GM12878 (cell line): ENCODE data around the gene SOX18. TPM values are rescaled to one million over a fixed set of nuclear protein-coding genes. Genes with fewer than 3 reads are reported as not detected.

ENCODE experiments used
- ATAC-seq: fragments of 200-7000 bp; cut with Tn5 transposase; 3 replicates; pipeline ENCODE4 v1.9.1; 2020; ENCODE audit warnings: mild to moderate bottlenecking, moderate library complexity
- BruUV-seq: library from RNA; stranded (reverse); fragments of 400-500 nt; replicated peaks from 2 replicates; lab custom pipeline; 2021; lab: Mats Ljungman, UMichigan
- CTCF ChIA-PET: fragments of 300-600 bp; sonication (Branson Sonifier 250); formaldehyde crosslinking; extraction: SDS; loops from one replicate; lab custom pipeline; 2021; ENCODE audit warnings: inconsistent platforms; lab: Yijun Ruan, JAX
- POLR2A ChIA-PET: fragments of 350-600 bp; formaldehyde crosslinking; extraction: SDS; loops from one replicate; lab custom pipeline; 2021; ENCODE audit warnings: inconsistent platforms; lab: Charles Lee
- RAD21 ChIA-PET: fragments of 300-600 bp; sonication (Branson Sonifier 250); formaldehyde crosslinking; loops from one replicate; lab custom pipeline; 2023; ENCODE audit warnings: antibody characterized with exemption; ENCODE audit not compliant: unreplicated experiment; lab: Charles Lee
- SMC1A ChIA-PET: fragments of 300-600 bp; sonication (Branson Sonifier 250); formaldehyde crosslinking; loops from one replicate; lab custom pipeline; 2023; ENCODE audit not compliant: unreplicated experiment, uncharacterized antibody; lab: Charles Lee
- DNase-seq: peaks from one replicate; pipeline ENCODE4 v3.0.0-alpha.2; 2011; ENCODE audit warnings: low read depth, low spot score
- FAIRE-seq: peaks from 3 replicates; lab custom pipeline; 2011; peaks lifted over from hg19 to GRCh38; lab: Jason Lieb, UNC
- H2AFZ ChIP-seq: 2 replicates; pipeline ENCODE4 v1.6.0; 2011; ENCODE audit warnings: low read depth, low read length, control low read depth; ENCODE audit not compliant: control insufficient read depth
- H3K27ac ChIP-seq: 2 replicates; pipeline ENCODE4 v1.5.1; 2011; ENCODE audit warnings: control low read depth; ENCODE audit not compliant: control insufficient read depth, insufficient read depth
- H3K27me3 ChIP-seq, 2 experiments: replicated peaks in 1 of 2; 2 replicates each; pipeline versions ENCODE4 v1.6.0 to v1.6.1; 2011; ENCODE audit warnings: low read length in 1 of 2; ENCODE audit not compliant: control insufficient read depth in 2 of 2, insufficient read depth in 2 of 2
- H3K36me3 ChIP-seq, 2 experiments: 2 replicates each; pipeline ENCODE4 v1.5.1; 2011; ENCODE audit warnings: low read length in 1 of 2; ENCODE audit not compliant: control insufficient read depth in 2 of 2, insufficient read depth in 2 of 2
- H3K4me1 ChIP-seq: 2 replicates; pipeline ENCODE4 v1.6.1; 2011; ENCODE audit warnings: mild to moderate bottlenecking, low read length, moderate library complexity, mixed read lengths; ENCODE audit not compliant: control insufficient read depth, insufficient read depth
- H3K4me2 ChIP-seq: 2 replicates; pipeline ENCODE4 v1.6.0; 2011; ENCODE audit warnings: control low read depth; ENCODE audit not compliant: control insufficient read depth, insufficient read depth
- H3K4me3 ChIP-seq: fragments of 200-600 bp; sonication (generic); 2 replicates; pipeline ENCODE4 v1.5.1; 2016
- H3K79me2 ChIP-seq: 2 replicates; pipeline ENCODE4 v1.6.0; 2011; ENCODE audit warnings: low read length; ENCODE audit not compliant: control insufficient read depth, insufficient read depth
- H3K9ac ChIP-seq: 2 replicates; pipeline ENCODE4 v1.8.0; 2011; ENCODE audit warnings: low read length, control low read depth, mixed read lengths; ENCODE audit not compliant: control insufficient read depth, insufficient read depth
- H3K9me3 ChIP-seq: replicated peaks from 3 replicates; pipeline ENCODE4 v1.5.1; 2011; ENCODE audit warnings: mild to moderate bottlenecking, low read length; ENCODE audit not compliant: control insufficient read depth, insufficient read depth
- H4K20me1 ChIP-seq: 2 replicates; pipeline ENCODE4 v1.6.0; 2011; ENCODE audit not compliant: control insufficient read depth, insufficient read depth
- JUND ChIP-seq: IDR thresholded peaks from 2 replicates; pipeline ENCODE4 v1.6.1; 2012; ENCODE audit warnings: low read depth, mild to moderate bottlenecking, low read length, improper control_type of control experiment, moderate library complexity
- KAT2A ChIP-seq: conservative IDR thresholded peaks from 2 replicates; pipeline ENCODE4 v1.6.1; 2011; ENCODE audit warnings: low read depth, low read length; ENCODE audit not compliant: control insufficient read depth
- MTA2 ChIP-seq: fragments of 450-650 bp; IDR thresholded peaks from 2 replicates; pipeline ENCODE4 v1.6.1; 2016; ENCODE audit warnings: low read depth, mild to moderate bottlenecking, moderate library complexity
- NR2F1 ChIP-seq: fragments of 450-650 bp; conservative IDR thresholded peaks from 2 replicates; pipeline ENCODE4 v1.6.1; 2017; ENCODE audit warnings: mild to moderate bottlenecking
- WGBS: methylation state at CpG from one replicate; pipeline ENCODE4 v1.1.6; 2016; ENCODE audit warnings: low lambda C conversion rate; ENCODE audit not compliant: insufficient replicate concordance, insufficient coverage; ENCODE audit errors: missing lambda C conversion rate; 5-methylcytosine and 5-hydroxymethylcytosine counted together
- in situ Hi-C: fragments of 300-500 bp; cut with MboI; formaldehyde crosslinking; loops from 9 replicates; pipeline ENCODE4 v1.14.3; 2018; ENCODE audit warnings: mixed read lengths
- intact Hi-C: fragments of 100-400 bp; cut with micrococcal nuclease; formaldehyde crosslinking; loops from one replicate; pipeline ENCODE4 v1.14.2; 2022; ENCODE audit not compliant: unreplicated experiment
- polyA plus RNA-seq, 11 experiments: library from polyadenylated mRNA; depleted of rRNA in 4 of 11; unstranded in 6 of 11; stranded (reverse) in 5 of 11; fragments of >200 nt; fragmentation: Nextera tagmentation in 4 of 11; fragmentation: Illumina TruSeq in 1 of 11; extraction: Ambion mirVana in 4 of 11; extraction: Trizol in 1 of 11; gene quantifications; 1 replicate in 1 of 11; 2 replicates in 10 of 11; pipeline versions ENCODE4 v1.2.1 to v1.2.3, GENCODE V29; 2011 to 2016; ENCODE audit warnings: inconsistent platforms in 2 of 11, missing spikeins in 2 of 11, low read depth in 1 of 11
- total RNA-seq, 4 experiments: library from RNA; depleted of rRNA in 3 of 4; stranded (reverse); fragments of >200 nt in 3 of 4; fragmentation: Illumina TruSeq in 1 of 4; extraction: Trizol in 1 of 4; gene quantifications; 2 replicates each; pipeline versions ENCODE4 v1.2.1 to v1.2.3, GENCODE V29; 2013 to 2021
- TF ChIP-seq, protein P1 (sequence below): fragments of 150-350 bp; IDR thresholded peaks from 2 replicates; pipeline ENCODE4 v1.6.1; 2016; ENCODE audit warnings: low read depth, low read length

SOX18 gene
- total and polyA plus RNA-seq, 10 of the 15 experiments (the other 5 are each of a cell fraction or from before 2014, with no cell fraction given) = 0.05 to 5.6 (median 0.28) TPM; not detected in 3

DNA sequence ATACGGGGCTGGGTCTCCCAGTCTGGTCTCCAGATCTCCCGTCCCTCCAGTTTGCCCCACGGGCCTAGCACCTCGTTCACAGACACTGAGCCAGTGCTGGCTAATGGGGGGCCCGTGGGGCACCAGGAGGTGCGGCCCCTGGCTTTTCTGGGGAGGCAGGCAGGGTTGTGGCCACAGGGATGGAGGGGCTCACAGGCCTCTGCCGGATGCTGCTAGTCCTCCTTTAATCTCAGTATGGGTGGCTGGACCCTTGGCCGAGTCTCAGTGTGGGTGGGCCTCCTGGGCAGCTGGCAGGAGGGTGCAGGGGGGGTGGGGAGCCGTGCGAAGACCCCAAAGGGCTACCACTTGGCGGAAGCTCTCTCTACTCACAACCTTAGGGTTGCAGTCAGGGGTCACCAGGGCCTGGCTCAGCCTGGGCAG lies 1.6 kb upstream of the SOX18 start:
- RAD21 ChIA-PET = interaction anchor here (7.1 kb wide), 1 partner anchor 11 kb away, joined by 78 read pairs; no protein-coding TSS in a partner anchor
- Histone ChIP-seq H3K36me3 (no peaks in the 10 kb centered on the region), H4K20me1 (no peaks in the 10 kb centered on the region), H3K9ac (no peak overlapping the region), H3K9me3 (no peaks in the 10 kb centered on the region), H3K27ac (no peak overlapping the region), H2AFZ (no peak overlapping the region), H3K4me2 (no peak overlapping the region), H3K4me1 (peaks cover 21% of the 10 kb centered on the region), H3K27me3 (peaks cover 4 to 12% of the 10 kb centered on the region in 2 experiments; a peak in 3 of 4 replicates), H3K79me2 (no peaks in the 10 kb centered on the region), H3K4me3 (no peak overlapping the region)
- SMC1A ChIA-PET = interaction anchor here (0.8 kb wide), 1 partner anchor 134 kb away, joined by 3 read pairs; no protein-coding TSS in a partner anchor
- no peak for TF ChIP-seq JUND
- TF ChIP-seq KAT2A = no peak
- WGBS = 35% methylated on average over 11 of the region's 11 CpGs
- ATAC-seq = no peak
- no peak for FAIRE-seq
- CTCF ChIA-PET = interaction anchor here (2.2 to 2.7 kb wide), 2 partner anchors 9 to 19 kb away, joined by 5 to 10 read pairs; no protein-coding TSS in a partner anchor
- POLR2A ChIA-PET = no interaction called here
- no TSS peak for BruUV-seq
- intact Hi-C loops (loop anchor here (10.0 kb wide), 1 partner anchor 186 kb away; the partner anchor contains the start of genes ABHD16B and TPD52L2), in situ Hi-C loops (no loop called here)
- DNase-seq = no peak

DNA sequence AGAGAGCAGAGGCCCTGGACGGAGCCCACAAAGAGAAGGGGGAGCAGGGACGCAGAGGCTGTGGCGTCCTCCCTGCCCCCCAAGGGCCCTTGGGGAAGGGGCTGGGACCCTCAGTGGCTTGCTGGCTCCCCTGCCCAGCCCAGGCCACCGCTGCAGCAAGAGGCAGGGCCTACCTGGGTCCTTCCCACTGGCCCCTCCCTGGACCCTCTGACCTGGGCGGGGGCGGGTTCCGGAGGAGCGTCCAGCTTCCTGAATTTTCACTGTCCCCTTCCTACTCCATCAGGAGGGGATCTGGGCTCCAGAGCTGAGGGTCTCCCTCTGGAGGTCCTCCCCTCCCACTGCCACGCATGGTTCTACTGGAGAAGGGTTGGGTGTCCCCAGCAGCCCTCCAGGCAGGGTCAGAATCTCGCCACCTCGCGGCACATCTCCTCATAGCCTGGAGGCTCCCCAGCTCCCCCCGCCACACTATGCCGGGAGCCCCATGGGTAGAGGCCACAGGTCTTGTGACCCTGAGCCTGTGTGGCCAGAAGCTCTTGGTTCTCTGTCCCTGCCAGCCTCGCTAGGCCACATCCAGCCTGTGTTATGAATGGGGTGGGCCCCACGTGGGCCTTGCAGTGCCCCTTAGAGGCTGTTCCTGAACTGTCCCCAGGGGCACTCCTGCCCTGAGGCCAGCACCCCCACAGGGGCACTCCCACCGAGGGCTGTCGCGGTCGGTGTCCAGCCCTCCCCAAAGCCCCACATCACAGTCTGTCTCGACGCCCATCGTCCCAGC lies 1.0 kb upstream of the SOX18 start:
- no TSS peak for BruUV-seq
- no peaks in the 10 kb centered on the region for H3K79me2 ChIP-seq
- H3K4me1 ChIP-seq = peaks cover 15% of the 10 kb centered on the region
- no peak for FAIRE-seq
- POLR2A ChIA-PET = interaction anchor here (0.8 kb wide), 1 partner anchor 15 kb away, joined by 6 read pairs; no protein-coding TSS in a partner anchor
- H3K4me3 ChIP-seq = no peak overlapping the region
- SMC1A ChIA-PET = interaction anchor here (0.8 kb wide), 1 partner anchor 135 kb away, joined by 3 read pairs; no protein-coding TSS in a partner anchor
- TF ChIP-seq, protein P1, sequence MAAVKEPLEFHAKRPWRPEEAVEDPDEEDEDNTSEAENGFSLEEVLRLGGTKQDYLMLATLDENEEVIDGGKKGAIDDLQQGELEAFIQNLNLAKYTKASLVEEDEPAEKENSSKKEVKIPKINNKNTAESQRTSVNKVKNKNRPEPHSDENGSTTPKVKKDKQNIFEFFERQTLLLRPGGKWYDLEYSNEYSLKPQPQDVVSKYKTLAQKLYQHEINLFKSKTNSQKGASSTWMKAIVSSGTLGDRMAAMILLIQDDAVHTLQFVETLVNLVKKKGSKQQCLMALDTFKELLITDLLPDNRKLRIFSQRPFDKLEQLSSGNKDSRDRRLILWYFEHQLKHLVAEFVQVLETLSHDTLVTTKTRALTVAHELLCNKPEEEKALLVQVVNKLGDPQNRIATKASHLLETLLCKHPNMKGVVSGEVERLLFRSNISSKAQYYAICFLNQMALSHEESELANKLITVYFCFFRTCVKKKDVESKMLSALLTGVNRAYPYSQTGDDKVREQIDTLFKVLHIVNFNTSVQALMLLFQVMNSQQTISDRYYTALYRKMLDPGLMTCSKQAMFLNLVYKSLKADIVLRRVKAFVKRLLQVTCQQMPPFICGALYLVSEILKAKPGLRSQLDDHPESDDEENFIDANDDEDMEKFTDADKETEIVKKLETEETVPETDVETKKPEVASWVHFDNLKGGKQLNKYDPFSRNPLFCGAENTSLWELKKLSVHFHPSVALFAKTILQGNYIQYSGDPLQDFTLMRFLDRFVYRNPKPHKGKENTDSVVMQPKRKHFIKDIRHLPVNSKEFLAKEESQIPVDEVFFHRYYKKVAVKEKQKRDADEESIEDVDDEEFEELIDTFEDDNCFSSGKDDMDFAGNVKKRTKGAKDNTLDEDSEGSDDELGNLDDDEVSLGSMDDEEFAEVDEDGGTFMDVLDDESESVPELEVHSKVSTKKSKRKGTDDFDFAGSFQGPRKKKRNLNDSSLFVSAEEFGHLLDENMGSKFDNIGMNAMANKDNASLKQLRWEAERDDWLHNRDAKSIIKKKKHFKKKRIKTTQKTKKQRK = no peak
- TF ChIP-seq NR2F1 (peak; percentile 22; the same call in 1 of the 2 replicates), MTA2 (0 out of 2 replicates have a peak, but pooled peaks have one; percentile 1)
- in situ Hi-C loops = no loop called here
- peaks cover 4 to 14% of the 10 kb centered on the region in 2 experiments; a peak in 3 of 4 replicates for H3K27me3 ChIP-seq
- intact Hi-C loops = loop anchor here (10.0 kb wide), 1 partner anchor 186 kb away; the partner anchor contains the start of genes ABHD16B and TPD52L2
- no peak overlapping the region for H2AFZ ChIP-seq
- H3K4me2 ChIP-seq = no peak overlapping the region
- DNase-seq = no peak
- WGBS = 65% methylated on average over 23 of the region's 23 CpGs
- no peaks in the 10 kb centered on the region for H4K20me1 ChIP-seq
- peak; percentile 2; the same call in 1 of the 3 replicates for ATAC-seq
- RAD21 ChIA-PET = no interaction called here
- CTCF ChIA-PET = interaction anchor here (0.5 to 2.7 kb wide), 3 partner anchors 9 to 144 kb away, joined by 3 to 10 read pairs (median 5); no protein-coding TSS in a partner anchor
- H3K9me3 ChIP-seq = no peaks in the 10 kb centered on the region
- H3K36me3 ChIP-seq = no peaks in the 10 kb centered on the region
- no peak overlapping the region for H3K27ac ChIP-seq
- no peak overlapping the region for H3K9ac ChIP-seq
